Right cardiac atrium (tissue), 5 donors: Measurements from ENCODE around the gene SH2D5. TPM values are rescaled to one million over a fixed set of nuclear protein-coding genes. Genes with fewer than 3 reads are reported as not detected.
A peak's percentile ranks its signal among the peaks of the same experiment; 100 is the strongest.
"Not testable (repeated sequence)": the region's sequence is repeated elsewhere in the genome, so short reads cannot be mapped to it uniquely, and the experiment has no call there.

Source experiments
- ATAC-seq, 2 donors: fragments of 200-7000 bp; cut with Tn5 transposase; one replicate each; pipeline versions ENCODE4 v1.8.0 to v1.9.1; 2020; ENCODE audit warnings: moderate library complexity in 2 of 2, mild to moderate bottlenecking in 1 of 2
- DNase-seq, 3 donors: peaks; one replicate each; pipeline ENCODE4 v3.0.0-alpha.2; 2020
- H3K27ac ChIP-seq: one replicate; pipeline ENCODE4 v1.5.1; 2013; ENCODE audit warnings: mild to moderate bottlenecking, low read length, control low read depth, moderate library complexity
- H3K27me3 ChIP-seq: one replicate; pipeline ENCODE4 v1.6.1; 2013; ENCODE audit not compliant: control insufficient read depth, insufficient read depth
- H3K4me1 ChIP-seq: one replicate; pipeline ENCODE4 v1.6.1; 2013; ENCODE audit warnings: low read length; ENCODE audit not compliant: control insufficient read depth, insufficient read depth
- H3K4me3 ChIP-seq: one replicate; pipeline ENCODE4 v1.5.1; 2013; ENCODE audit warnings: low read length, control low read depth
- H3K9me3 ChIP-seq: one replicate; pipeline ENCODE4 v1.6.1; 2013; ENCODE audit warnings: low read length; ENCODE audit not compliant: control insufficient read depth
- WGBS: extraction: QIAGEN DNeasy Blood & Tissue Kit; methylation state at CpG from one replicate; pipeline ENCODE4 v1.1.7; 2013; 5-methylcytosine and 5-hydroxymethylcytosine counted together
- intact Hi-C, 4 donors: fragments of 100-400 bp; cut with DNase I; formaldehyde crosslinking; loops; one replicate each; pipeline versions ENCODE4 v1.11.0 to v1.14.0; 2022 to 2023
- polyA plus RNA-seq: library from polyadenylated mRNA; stranded (reverse); fragments of 200-250 nt; gene quantifications from one replicate; pipeline ENCODE4 v1.2.3, GENCODE V29; 2013
- total RNA-seq, 4 donors: library from RNA; stranded (reverse); fragmentation: NEBNext Ultra II Directional; extraction: Animal tissue kit (Norgen Biotek cat#: 25700); gene quantifications; one replicate each; pipeline ENCODE4 v1.2.1, GENCODE V29; 2021
- donor health status: healthy with polysubstance abuse.
- donor health status: DM: no; HTN: yes; CAD: no.
- donor health status: DM: no; HTN: no; CAD: no.
- donor health status: DM: no; HTN: yes; CAD: no; lungs with severe emphysema.
- donor health status: DM: yes; HTN: yes; CAD: no.

SH2D5 gene
- total and polyA plus RNA-seq, 5 donors = 0.11 to 0.45 (median 0.15) TPM; not detected in 1

DNA sequence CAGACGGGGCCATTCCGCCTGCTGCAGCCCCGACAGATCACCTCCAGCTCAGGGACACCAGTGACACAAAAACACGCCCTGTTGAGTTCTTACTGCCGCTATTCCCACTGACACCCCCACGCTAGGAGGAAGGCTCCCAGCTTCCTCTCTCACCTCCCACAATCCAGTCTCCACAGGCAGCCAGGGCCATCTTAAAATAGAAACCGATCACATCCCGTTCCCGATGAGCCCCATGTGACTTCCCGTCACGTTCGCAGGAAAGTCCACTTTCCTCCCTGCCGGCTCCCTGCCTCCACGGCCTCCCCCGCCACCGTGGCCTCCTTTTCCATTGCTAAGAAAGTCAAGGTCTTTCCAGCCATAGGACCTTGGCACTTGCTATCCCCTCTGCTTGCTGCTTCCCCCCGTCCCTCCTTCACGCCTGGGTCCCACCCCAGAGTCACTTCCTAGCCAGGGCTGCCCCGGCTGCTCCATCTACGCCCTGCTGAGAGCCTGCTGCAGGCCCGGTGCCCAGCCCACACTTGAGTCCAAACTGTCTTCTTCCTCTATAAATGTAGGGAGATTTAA, 47.3 kb downstream of the SH2D5 start:
- peak overlapping the region; percentile 72 for H3K27ac ChIP-seq
- DNase-seq (peak; percentile 58 to 78 (median 76)), ATAC-seq (peak; percentile 67 to 82)
- peak overlapping the region; percentile 30 for H3K4me3 ChIP-seq
- H3K9me3 ChIP-seq = no peaks in the 10 kb centered on the region
- H3K4me1 ChIP-seq = peaks cover 3% of the 10 kb centered on the region
- 48% methylated on average over 21 of the region's 21 CpGs for WGBS
- intact Hi-C loops = no loop called here
- H3K27me3 ChIP-seq = no peaks in the 10 kb centered on the region

DNA sequence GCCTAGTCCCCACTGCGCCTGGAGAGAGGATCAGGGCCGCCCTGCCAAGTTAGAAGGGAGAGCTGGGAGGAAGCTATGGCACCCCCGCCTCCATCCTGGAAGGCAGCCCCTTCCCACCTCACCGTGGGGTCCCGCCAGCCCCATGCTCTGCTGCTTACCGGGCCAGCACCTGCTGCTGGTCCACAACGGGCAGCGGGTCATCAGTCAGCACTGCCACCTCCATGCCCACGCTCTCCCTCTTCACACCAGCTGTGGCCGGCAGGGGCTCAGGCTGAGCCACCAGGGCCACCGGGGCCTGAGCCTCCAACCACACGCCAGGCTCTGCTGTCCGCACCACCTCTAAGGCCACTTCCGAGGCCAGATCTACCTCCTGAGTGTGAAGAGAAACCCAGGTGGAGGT, 47.9 kb downstream of the SH2D5 start:
- Histone ChIP-seq H3K4me3 (peak overlapping the region; percentile 30), H3K9me3 (no peaks in the 10 kb centered on the region), H3K27me3 (no peaks in the 10 kb centered on the region), H3K4me1 (peaks cover 3% of the 10 kb centered on the region), H3K27ac (peak overlapping the region; percentile 72)
- WGBS = 80% methylated on average over 14 of the region's 14 CpGs
- ATAC-seq = peak; percentile 18 to 24
- DNase-seq = no peak
- intact Hi-C loops = no loop called here

DNA sequence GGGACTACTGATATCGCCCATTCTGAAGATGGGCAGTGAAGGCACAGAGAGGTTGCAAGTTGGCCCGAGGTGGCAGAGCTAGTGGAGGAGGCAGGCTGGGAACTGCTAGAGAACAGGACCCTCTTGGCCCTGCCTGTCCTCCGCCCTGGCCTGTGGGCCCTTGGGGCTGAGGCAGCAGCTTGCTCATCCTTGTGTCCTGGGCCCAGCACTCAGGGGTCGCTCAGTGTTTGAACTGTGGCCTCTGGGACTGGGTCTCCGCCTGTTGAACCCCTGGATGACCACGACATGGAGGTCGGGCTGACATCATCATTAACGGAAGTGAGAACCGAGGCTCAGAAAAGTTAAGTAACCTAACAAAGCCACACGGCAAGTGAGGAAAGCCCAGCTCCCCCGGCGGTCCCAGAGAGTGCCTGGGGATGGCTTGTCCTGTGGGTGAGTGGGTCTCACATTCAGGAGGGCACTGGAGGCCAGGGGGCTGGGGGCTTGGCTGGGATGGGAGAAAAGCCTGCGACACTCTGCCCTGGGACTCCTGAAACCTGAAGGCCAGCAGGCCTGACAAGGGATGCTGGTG, 48.4 kb downstream of the SH2D5 start:
- Histone ChIP-seq H3K4me3 (peak overlapping the region; percentile 30), H3K27me3 (no peaks in the 10 kb centered on the region), H3K27ac (peak overlapping the region; percentile 72), H3K9me3 (no peaks in the 10 kb centered on the region), H3K4me1 (peaks cover 3% of the 10 kb centered on the region)
- DNase-seq (peak in 1 of 3 donors; percentile 57), ATAC-seq (no peak)
- WGBS = 66% methylated on average over 13 of the region's 13 CpGs
- intact Hi-C loops = no loop called here

DNA sequence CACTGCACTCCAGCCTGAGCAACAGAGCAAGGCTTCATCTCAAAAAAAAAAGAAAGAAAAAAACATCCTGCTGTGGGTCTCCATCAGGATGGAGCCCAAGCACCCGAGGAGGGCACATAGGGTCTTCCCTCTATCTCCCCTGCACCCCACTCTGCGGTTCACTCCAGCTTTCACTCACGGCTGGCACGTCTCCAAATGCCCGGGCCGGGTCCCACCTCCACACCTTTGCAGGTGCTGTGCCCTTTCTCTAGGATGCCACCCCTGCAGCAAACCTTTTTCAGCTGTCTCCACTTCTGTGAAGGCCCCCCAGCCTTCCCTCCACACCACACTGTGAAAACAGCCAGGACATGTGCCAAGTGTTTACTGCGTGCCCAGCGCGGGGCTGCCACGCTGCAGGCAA, 48.9 kb downstream of the SH2D5 start:
- no peaks in the 10 kb centered on the region for H3K27me3 ChIP-seq
- DNase-seq (peak in 1 of 3 donors; percentile 63), ATAC-seq (no peak)
- H3K9me3 ChIP-seq = no peaks in the 10 kb centered on the region
- H3K4me3 ChIP-seq = peak overlapping the region; percentile 9
- H3K27ac ChIP-seq = peak overlapping the region; percentile 28
- intact Hi-C loops = no loop called here
- H3K4me1 ChIP-seq = peaks cover 3% of the 10 kb centered on the region
- 73% methylated on average over 10 of the region's 10 CpGs for WGBS

DNA sequence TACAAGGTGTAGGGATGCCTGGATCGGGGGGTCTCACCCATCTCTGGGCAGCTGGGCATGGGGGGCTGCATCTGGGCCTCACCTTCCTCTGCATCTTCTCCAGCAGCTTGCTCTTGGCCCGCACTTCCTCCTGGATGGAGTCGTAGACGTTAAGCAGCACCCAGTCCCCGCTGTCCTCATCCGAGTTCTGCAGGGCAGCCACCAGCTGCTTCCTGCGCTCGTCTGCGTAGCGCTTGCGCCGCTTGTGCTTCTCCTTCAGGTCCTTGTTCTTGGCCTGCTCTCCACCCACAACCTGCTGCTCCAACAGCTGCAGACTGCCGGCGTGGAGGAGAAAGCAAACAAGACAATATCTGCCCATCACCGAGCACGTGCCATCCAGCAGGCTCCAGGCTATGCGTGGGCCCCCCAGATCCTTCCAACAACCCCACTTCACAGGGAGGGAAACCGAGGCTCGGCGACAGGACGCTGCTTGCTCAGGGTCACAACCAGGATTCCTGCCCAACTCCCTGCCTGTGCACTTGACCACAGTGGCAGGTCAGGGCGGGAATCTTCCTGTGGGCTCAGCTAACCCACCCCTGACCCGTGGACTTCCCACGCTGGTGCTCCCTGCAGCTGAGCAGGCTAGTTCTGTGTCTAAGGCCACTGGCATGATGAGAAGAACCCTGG, 49.8 kb downstream of the SH2D5 start:
- Histone ChIP-seq H3K27ac (no peak overlapping the region), H3K27me3 (no peaks in the 10 kb centered on the region), H3K4me1 (peaks cover 3% of the 10 kb centered on the region), H3K4me3 (no peak overlapping the region), H3K9me3 (no peaks in the 10 kb centered on the region)
- intact Hi-C loops = no loop called here
- 62% methylated on average over 24 of the region's 24 CpGs for WGBS
- DNase-seq = no peak
- ATAC-seq = no peak

DNA sequence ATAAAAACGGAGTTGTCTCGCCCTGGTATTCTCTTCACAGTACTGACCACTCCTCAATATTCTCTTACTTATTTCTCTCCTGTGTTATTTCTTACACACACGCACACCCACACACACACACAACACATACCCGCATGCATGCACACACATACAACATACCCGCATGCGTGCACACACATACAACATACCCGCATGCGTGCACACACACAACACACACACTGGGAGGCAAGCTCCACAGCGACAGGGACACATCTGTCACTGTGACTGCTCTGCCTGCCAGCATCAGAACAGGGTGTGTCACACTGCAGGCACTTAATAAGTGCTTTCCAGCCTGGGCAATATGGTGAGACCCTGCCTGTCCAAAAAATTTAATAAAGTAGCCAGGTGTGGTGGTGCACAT, 50.5 kb downstream of the SH2D5 start:
- Histone ChIP-seq H3K4me1 (peaks cover 3% of the 10 kb centered on the region), H3K27ac (no peak overlapping the region), H3K4me3 (no peak overlapping the region), H3K27me3 (no peaks in the 10 kb centered on the region), H3K9me3 (no peaks in the 10 kb centered on the region)
- 91% methylated on average over 9 of the region's 9 CpGs for WGBS
- ATAC-seq (no peak), DNase-seq (no peak)
- intact Hi-C loops = no loop called here

DNA sequence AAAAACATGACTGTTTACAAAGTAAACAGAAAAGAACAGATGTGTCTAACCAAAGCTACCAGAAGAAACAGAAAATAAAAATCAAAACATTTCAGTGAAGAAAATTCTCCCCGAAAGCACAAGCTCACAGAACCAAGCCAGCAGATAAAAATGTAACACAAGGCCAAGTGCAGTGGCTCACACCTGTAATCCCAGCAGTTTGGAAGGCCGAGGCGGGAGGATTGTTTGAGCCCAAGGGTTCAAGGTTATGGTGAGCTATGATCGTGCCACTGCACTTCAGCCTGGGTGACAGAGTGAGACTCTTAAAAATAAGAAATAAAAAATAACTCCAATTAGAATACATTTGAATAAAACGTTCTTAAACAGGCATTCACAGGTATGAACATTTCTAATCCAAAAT, 52.2 kb downstream of the SH2D5 start:
- Histone ChIP-seq H3K9me3 (no peaks in the 10 kb centered on the region), H3K4me1 (no peaks in the 10 kb centered on the region), H3K27ac (no peak overlapping the region), H3K4me3 (no peak overlapping the region), H3K27me3 (no peaks in the 10 kb centered on the region)
- DNase-seq = no peak
- intact Hi-C loops = no loop called here
- ATAC-seq = no peak
- WGBS = 77% methylated on average over 5 of the region's 5 CpGs

DNA sequence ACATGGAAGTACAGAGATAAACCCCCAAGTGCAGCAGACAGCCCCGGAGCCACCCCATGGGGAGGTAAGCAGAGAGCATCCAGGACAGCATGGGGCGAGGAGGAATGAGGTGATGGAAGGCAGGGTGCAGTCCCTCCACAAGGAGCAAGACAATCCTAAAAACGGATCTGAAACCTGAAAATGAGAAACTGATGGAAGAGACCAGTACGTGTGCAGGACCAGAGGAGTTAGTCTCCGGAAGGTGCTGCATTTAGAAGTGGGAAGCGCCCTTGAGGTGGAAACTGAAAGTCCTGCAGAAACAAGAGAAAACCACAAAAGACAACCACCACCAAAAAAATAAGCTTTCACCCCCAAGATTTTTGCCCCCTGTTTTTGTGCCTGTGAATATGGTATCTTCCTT, 53.9 kb downstream of the SH2D5 start:
- WGBS = 80% methylated on average over 6 of the region's 6 CpGs
- Histone ChIP-seq H3K27ac (no peak overlapping the region), H3K27me3 (no peaks in the 10 kb centered on the region), H3K9me3 (no peaks in the 10 kb centered on the region), H3K4me3 (no peak overlapping the region), H3K4me1 (no peaks in the 10 kb centered on the region)
- ATAC-seq (no peak), DNase-seq (no peak)
- intact Hi-C loops = no loop called here

DNA sequence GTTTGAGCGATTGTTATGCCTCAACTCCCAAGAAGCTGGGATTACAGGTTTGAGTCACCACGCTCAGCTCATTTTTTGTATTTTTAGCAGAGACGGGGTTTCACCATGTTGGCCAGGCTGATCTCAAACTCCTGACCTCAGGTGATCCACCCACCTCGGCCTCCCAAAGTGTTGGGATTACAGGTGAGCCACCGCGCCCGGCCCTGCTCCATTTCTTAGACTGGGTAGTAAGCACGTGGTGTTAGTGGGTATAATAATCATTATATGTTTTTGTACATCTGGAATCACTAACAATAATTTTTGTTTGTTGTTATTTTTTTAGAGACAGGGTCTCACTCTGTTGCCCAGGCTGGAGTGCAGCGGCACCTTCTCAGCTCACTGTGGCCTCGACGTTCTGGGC, 58.9 kb downstream of the SH2D5 start:
- H3K4me1 ChIP-seq, H3K9me3 ChIP-seq, H3K27ac ChIP-seq, H3K4me3 ChIP-seq, intact Hi-C loops, H3K27me3 ChIP-seq, ATAC-seq: not testable (repeated sequence)
- DNase-seq = peak in 1 of 3 donors; percentile 2
- 93% methylated on average over 11 of the region's 11 CpGs for WGBS

DNA sequence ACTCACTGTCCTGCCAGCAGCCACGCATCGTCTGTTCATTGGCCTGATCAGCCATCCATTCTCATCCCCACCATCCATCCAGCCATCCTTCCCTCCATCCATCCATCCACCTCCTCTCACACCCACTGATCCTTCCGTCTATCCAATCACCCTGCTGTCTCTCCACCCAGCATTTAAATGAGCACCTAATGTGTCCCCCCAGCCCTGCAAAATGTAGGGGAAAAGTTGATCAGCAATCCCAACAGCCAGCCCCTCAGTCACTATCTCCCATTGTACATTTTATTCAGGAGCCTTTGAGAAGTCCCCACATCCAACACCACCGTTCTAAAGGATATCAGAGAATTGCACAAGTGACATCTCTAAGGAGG, 60.3 kb downstream of the SH2D5 start:
- no peaks in the 10 kb centered on the region for H3K4me1 ChIP-seq
- H3K27me3 ChIP-seq = no peaks in the 10 kb centered on the region
- no peak overlapping the region for H3K27ac ChIP-seq
- ATAC-seq = no peak
- intact Hi-C loops = no loop called here
- peak in 1 of 3 donors; percentile 0 for DNase-seq
- no peak overlapping the region for H3K4me3 ChIP-seq
- H3K9me3 ChIP-seq = no peaks in the 10 kb centered on the region
- 91% methylated on average over 4 of the region's 4 CpGs for WGBS

DNA sequence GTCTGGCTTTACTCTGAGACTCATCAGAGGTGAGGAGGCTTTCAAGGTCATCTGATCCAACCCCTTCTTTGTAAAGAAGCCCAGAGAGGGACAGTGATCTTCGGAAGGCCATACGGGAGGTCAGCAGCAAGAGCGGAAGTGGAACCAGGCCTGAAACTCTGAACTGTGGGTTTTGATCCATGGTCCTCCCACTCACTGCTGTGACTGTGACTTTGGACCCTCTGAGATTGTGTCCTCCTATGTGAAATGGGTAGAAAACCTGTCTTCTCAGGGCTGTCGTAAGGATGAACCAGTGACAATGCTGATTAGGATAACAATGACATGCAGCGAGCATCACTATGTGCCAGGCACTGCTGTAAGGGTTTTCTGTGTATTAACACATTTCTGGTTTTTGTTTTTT, 61.6 kb downstream of the SH2D5 start:
- intact Hi-C loops = no loop called here

More for the DNA sequence above, 61.6 kb downstream of the SH2D5 start:
- DNase-seq (no peak), ATAC-seq (no peak)
- Histone ChIP-seq H3K9me3 (no peaks in the 10 kb centered on the region), H3K27me3 (no peaks in the 10 kb centered on the region), H3K4me3 (no peak overlapping the region), H3K4me1 (no peaks in the 10 kb centered on the region), H3K27ac (no peak overlapping the region)
- 91% methylated on average over 5 of the region's 5 CpGs for WGBS
